Anterior cingulate cortex (tissue), 58 donors: ENCODE data around the gene S100A2.

Experiments
- DNase-seq, 58 donors: peaks; one replicate each; lab custom pipeline; 2025; lab: John Stamatoyannopoulos, UW

S100A2 gene

GRCh38 chr1:153547560-153548551, 17.8 kb downstream of the S100A2 start:
- DNase-seq: no peak

DNA sequence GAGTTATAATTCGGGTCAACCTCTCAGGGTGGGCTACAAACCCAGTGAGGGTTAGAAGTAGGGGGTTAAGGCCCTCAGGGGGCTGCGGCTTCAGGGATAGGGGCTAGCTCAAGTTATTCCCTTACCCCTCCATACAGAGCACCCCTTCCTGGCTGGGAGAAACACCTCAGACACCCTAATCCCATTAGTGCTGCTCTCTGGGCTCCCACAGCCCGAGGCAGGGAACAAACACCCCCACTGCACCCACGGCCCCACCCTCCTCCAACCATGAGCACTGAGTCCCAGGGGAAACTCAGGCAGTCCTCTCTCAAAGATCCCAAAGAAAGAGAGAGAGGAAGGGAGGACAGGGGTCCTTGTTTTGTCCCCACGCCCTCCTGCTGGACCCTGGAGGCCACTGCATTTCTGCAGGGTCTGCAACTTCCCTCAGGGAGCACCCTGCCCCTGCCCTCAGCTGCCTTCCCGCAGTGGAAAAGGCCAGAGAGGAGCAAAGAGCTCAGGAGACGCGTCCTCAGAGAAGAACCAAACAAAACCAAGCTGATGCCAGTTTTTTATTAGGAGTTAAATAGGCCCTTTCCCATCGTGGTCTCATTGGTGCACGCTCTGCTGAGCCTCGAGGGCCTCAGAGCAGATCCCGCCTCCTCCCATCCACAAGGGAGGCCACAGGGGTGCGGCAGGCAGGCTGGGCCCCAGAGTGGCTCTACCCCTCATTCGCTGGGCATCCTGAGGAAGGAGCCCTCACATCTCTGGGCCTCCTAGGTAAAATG, 18.7 kb downstream of the S100A2 start:
- DNase-seq: no peak

DNA sequence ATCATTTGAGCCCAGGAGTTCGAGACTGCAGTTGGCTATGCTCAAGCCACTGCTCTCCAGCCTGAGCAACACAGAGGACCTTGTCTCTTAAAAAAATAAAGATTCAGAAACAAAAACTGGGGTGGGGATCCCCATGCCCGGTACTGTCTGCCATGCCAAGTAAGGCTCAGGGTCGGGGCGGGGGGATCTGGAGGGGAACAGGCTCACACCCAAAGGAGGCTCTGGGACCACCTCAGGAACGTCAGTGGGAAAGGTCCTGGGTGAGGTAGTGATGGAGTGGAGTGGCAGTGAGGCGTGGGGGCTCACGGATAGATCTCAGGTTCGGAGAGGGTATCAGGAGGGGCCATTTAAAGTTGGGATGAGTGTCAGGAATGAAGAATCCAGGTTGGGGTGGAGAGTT, 19.3 kb downstream of the S100A2 start:
- DNase-seq: no peak

- peak in 20 of 58 donors; percentile 9 to 63 (median 28) for DNase-seq
Measured at GRCh38 chr1:153545067-153546055, 20.3 kb downstream of the S100A2 start, which contains the start of gene S100A4. S100A4 (minus strand) TSS chr1:153545806; CDS start chr1:153544794, 1,012 bp downstream.

GRCh38 chr1:153544453-153545066, 21.1 kb downstream of the S100A2 start:
- no peak for DNase-seq

DNA sequence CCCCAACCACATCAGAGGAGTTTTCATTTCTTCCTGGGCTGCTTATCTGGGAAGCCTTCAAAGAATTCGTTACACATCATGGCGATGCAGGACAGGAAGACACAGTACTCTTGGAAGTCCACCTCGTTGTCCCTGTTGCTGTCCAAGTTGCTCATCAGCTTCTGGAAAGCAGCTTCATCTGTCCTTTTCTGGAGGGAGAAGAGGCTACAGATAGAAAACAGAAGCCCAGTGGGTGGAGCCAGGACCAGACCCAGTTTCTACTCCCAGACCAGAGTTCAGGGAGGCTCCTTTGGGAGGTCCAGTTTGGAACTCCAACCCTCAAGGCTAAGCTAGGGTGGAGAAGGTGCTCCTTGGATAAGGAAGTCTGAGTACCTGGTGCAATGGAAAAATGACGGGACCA, 21.9 kb downstream of the S100A2 start:
- DNase-seq: no peak

DNA sequence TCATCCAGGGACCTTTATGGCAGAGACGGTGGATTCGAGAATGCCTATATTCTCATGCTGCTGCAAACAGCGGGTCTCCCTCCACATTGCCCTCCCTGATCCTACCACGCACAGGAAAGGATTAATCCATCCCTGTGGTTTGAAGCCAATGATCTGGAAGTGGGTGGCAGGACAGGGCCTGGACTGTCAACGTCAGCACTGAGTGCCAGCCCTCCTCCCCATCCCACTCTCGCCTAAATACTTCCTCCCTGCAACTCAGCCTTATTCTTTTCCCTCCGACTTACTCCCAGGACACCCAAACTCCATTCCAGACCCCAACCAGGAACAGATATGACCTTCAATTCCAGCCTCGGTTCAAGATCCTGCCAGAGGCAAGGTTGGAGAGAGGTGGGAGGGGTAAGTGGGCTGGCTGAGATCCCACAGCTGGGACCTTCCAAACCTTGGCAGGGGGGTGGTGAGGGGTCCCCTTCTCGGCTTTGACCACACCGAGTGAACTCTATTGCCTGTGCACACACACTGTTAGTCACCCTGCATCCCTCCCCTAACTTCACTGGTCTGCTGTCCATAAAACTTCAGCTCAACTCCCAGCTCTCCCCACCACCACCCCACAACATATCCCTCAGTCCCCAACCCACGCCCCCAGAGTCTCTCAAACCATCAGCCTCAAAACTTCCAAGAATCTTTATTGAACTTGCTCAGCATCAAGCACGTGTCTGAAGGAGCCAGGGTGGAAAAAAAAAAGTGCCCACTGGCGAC, 22.5 kb downstream of the S100A2 start:
- no peak for DNase-seq

- no peak for DNase-seq
Measured at GRCh38 chr1:153541641-153542590, 23.7 kb downstream of the S100A2 start.

GRCh38 chr1:153540394-153541361, 25.0 kb downstream of the S100A2 start, which contains the start of gene S100A5:
S100A5 (minus strand) TSS chr1:153540934; CDS start chr1:153540191, 743 bp downstream.
- DNase-seq: peak in 6 of 58 donors; percentile 10 to 62 (median 30)

GRCh38 chr1:153539395-153540093, 26.1 kb downstream of the S100A2 start:
- DNase-seq: no peak

DNA sequence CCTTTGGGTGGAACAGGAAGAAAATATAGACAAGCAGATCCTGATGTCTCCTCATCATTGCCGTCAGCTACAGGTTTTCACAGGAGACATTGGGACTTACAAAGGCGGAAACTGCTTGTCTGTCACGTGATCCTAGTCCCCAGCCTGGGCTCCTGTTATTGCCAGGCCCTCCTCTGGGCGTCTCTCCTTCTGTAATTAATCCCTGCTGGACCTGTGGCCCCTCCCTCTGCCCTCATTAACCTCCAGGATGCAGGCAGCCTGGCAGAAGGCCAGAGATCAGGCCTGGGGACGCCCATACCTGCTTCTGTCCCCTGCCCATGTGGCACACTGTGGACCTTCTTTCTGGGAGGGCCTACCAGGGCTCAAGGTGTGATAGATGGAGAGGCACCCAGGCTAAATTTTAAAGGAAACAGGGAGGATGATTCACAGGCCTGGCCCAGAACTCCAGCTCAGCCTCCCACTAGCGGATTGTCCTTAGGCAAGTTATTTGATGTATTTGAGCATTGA, 27.3 kb downstream of the S100A2 start:
- DNase-seq: no peak

- DNase-seq: no peak
Measured at GRCh38 chr1:153537376-153537730, 28.3 kb downstream of the S100A2 start.

DNA sequence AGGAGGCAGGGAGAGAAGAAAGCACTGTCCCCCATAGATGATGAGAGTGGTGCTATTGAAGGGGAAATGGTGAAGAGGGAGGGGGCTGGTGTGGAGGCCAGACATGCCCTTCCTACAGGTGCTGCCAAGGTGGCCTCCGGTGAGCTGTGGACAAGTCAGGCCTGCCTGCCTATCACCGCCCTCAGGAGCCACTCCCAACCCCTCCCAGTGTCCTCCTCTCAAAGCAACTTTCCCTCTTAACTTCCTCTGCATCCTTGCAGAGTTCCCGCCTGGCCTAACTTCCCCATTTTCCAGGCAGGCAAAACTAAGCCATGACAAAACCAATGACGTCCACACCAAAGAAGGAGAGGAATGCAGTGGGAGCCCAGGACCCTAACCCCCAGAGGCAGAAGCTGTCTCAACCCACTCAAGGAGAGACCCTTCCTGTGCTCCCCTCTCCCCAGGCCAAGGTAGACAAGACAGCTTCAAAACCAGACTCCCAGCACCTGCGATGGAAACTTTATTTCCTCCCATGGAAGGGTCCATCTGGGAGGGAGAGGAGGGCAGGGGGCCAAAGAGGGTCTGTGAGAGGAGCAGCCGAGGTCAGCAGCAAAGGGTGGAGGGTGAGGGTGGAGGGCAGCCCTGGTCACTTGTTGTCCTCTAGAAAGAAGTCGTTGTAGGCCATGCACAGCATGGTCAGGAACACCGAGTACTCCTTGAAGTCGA, 28.8 kb downstream of the S100A2 start:
- DNase-seq: no peak

GRCh38 chr1:153536012-153536670, 29.5 kb downstream of the S100A2 start:
- peak in 50 of 58 donors; percentile 11 to 76 (median 43) for DNase-seq
